Astrocyte of the cerebellum (primary cell): ENCODE results near the gene SHMT1.

Source experiments
- DNase-seq: peaks from one replicate; pipeline ENCODE4 v3.0.0-alpha.2; 2011; ENCODE audit warnings: low read depth
- H3K4me3 ChIP-seq: 2 replicates; pipeline ENCODE4 v1.5.1; 2011; ENCODE audit warnings: mild to moderate bottlenecking, low read depth, low read length, moderate library complexity
- in situ Hi-C: cut with HindIII; loops from 2 replicates; pipeline ENCODE4 v1.10.0; 2017; ENCODE audit warnings: low sequenced_read_pairs
- TF ChIP-seq, protein P1 (sequence below): IDR thresholded peaks from 2 replicates; pipeline ENCODE4 v1.5.1; 2012; ENCODE audit warnings: low read length, low read depth, moderate library complexity, mild to moderate bottlenecking; ENCODE audit errors: missing control alignments

The SHMT1 gene

DNA sequence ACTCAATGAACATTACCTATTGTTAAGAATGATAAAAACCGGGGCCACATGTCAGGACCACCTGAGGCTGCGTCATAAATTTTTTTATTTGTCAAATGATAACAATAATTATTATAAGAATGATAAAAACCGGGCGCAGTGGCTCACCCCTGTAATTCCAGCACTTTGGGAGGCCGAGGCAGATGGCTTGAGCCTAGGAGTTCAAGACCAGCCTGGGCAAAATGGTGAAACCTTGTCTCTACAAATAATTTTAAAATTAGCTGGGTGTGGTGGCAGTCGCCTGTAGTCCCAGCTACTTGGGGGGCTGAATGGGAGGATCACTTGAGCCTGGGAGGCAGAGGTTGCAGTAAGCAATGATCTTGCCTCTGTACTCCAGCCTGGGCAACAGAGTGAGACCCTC lies 816 bp upstream of the SHMT1 start:
- no peak overlapping the region for H3K4me3 ChIP-seq
- TF ChIP-seq, protein P1, sequence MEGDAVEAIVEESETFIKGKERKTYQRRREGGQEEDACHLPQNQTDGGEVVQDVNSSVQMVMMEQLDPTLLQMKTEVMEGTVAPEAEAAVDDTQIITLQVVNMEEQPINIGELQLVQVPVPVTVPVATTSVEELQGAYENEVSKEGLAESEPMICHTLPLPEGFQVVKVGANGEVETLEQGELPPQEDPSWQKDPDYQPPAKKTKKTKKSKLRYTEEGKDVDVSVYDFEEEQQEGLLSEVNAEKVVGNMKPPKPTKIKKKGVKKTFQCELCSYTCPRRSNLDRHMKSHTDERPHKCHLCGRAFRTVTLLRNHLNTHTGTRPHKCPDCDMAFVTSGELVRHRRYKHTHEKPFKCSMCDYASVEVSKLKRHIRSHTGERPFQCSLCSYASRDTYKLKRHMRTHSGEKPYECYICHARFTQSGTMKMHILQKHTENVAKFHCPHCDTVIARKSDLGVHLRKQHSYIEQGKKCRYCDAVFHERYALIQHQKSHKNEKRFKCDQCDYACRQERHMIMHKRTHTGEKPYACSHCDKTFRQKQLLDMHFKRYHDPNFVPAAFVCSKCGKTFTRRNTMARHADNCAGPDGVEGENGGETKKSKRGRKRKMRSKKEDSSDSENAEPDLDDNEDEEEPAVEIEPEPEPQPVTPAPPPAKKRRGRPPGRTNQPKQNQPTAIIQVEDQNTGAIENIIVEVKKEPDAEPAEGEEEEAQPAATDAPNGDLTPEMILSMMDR = no peak
- in situ Hi-C loops = no loop called here
- DNase-seq = no peak

DNA sequence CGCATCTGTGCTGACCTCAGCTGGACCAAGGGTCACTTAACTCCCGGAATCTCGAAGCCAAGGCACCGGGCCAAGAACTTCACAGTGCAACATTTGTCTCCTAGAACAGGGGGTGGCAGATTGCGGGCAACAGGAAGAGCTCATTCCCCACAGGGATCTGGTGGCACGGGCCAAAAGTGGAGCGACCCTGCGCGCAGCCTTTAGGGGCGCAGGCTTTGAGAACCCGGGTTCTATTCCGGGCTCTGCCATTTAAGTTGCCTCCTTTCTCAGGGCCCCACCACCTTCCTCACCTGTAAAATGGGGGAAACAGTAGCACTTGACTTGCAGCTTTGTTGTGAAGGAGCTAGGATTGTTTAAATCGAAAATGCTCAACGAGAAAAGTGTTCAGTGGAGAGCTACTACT lies 651 bp downstream of the SHMT1 start:
- peak; percentile 13 for DNase-seq
- TF ChIP-seq, protein P1 = no peak
- H3K4me3 ChIP-seq = peak overlapping the region; percentile 80
- in situ Hi-C loops = no loop called here

DNA sequence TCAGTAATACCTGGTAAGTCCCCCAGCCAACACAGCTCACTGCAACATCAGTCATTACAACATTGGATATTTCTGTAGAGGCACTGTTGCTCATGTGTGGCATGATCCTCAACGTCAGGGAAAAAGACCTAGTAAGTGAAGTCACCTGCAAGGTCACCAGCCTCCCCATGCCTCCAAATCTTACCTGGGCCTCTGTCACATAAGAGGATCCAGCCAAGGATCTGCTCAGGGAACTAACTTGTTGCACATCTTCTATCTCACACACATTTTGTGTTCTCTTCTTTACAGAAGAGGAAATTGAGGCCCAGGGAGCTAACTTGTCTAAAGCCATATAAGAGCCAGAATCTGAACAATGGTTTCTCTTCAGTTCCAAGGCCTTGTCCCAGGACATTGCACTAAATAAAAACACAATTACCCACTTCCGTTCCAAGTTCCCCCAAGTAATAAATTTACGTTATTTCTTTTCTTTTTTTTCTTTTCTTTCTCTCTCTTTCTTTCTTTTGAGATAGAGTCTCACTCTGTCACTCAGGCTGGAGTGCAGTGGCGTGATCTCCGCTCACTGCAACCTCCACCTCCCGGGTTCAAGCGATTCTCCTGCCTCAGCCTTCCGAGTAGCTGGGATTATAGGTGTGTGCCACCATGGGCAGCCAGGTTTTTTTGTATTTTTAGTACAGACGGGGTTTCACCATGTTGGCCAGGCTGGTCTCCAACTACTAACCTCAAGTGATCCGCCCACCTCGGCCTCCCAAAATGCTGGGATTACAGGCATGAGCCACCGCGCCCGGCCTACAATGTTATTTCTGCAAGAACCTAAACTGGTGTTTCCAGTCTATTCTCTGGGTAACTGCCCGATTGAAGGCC lies 1.3 kb downstream of the SHMT1 start:
- in situ Hi-C loops = no loop called here
- DNase-seq = no peak
- H3K4me3 ChIP-seq = peak overlapping the region; percentile 80
- TF ChIP-seq, protein P1 = no peak

DNA sequence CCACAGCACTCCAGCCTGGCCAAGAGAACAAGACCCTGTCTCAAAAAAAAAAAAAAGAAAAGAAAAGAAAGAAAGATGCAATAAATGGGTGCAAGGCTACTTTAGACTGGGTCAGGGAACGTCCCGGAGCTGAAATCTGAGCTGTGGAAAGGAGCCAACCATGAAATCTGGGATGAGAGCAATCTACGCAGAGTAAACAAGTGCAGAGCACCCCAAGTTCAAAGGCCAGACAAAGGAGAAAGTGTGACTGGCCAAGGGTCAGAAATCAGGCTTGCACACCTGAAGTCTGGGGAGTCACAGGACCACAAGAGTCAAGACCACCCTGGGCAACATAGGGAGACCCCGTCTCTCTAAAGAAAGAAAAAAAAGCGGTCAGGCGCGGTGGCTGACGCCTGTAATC lies 2.8 kb downstream of the SHMT1 start:
- DNase-seq = no peak
- H3K4me3 ChIP-seq = no peak overlapping the region
- in situ Hi-C loops = no loop called here

DNA sequence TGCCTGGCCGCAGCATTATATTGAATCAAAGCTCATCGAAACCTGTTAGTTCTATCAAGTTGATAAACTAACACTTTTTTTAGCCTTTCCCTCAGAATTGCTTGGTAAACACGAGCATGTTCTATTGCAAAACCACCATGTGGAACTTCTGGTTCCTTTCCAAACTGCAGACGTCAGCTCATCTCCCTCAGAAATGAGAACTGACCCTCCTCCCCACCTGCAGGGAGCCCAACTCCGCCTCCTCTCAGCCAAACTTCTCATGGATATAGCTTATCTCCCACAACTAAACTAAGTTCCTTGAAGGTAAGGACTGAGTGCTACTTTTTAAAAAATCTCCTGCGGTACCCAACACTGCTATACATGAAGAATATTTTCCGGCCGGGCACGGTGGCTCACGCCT lies 6.7 kb downstream of the SHMT1 start:
- TF ChIP-seq, protein P1 = no peak
- in situ Hi-C loops = no loop called here
- H3K4me3 ChIP-seq = no peak overlapping the region
- DNase-seq = peak; percentile 82

More for the DNA sequence above, 2.8 kb downstream of the SHMT1 start:
- TF ChIP-seq, protein P1 = no peak

DNA sequence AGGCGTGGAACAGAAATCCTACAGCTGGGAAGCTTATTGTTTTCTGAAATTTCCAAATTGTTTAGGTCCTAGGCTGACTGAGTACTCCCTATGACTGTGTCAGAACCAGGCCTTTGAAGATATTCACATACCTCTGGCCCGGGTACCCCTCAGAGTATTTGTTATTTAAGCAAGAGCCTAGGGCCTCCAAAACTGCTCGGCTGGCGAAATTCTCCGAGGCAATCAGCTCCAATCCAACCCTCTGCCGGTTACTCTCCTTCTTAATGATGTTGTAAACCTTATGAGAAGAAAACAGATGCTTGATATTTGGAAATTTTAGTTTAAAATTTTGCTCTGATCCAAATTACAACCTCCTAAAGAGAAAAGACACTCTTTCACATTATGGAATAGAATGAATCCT lies 9.8 kb downstream of the SHMT1 start:
- DNase-seq = no peak
- H3K4me3 ChIP-seq = no peak overlapping the region
- TF ChIP-seq, protein P1 = no peak
- in situ Hi-C loops = no loop called here
